Endothelial cell of umbilical vein (primary cell): ENCODE data around the gene PINK1. TPM values are rescaled to one million over a fixed set of nuclear protein-coding genes. Genes with fewer than 3 reads are reported as not detected.

Experiments used
- BruUV-seq: library from RNA; stranded (reverse); fragments of 400-500 nt; replicated peaks from 2 replicates; lab custom pipeline; 2021; lab: Mats Ljungman, UMichigan
- CTCF ChIA-PET: fragments of 300-600, 350-600 bp; sonication (Branson Sonifier 250); formaldehyde crosslinking; loops from one replicate; lab custom pipeline; 2021; ENCODE audit warnings: antibody characterized with exemption, inconsistent platforms; lab: Charles Lee
- POLR2A ChIA-PET: fragments of 300-600, 350-600 bp; sonication (Branson Sonifier 250); formaldehyde crosslinking; loops from one replicate; lab custom pipeline; 2021; ENCODE audit warnings: antibody characterized with exemption, inconsistent platforms; lab: Charles Lee
- DNase-seq: peaks from one replicate; pipeline ENCODE4 v3.0.0-alpha.2; 2011; ENCODE audit warnings: low read depth, low spot score
- FAIRE-seq: peaks from 2 replicates; lab custom pipeline; 2011; peaks lifted over from hg19 to GRCh38; lab: Jason Lieb, UNC
- H2AFZ ChIP-seq: 2 replicates; pipeline ENCODE4 v1.6.0; 2012; ENCODE audit warnings: low read depth, low read length, control low read depth, inconsistent platforms
- H3K27ac ChIP-seq: 2 replicates; pipeline ENCODE4 v1.5.1; 2011; ENCODE audit warnings: low read depth, mild to moderate bottlenecking, control low read depth, low read length, moderate library complexity; ENCODE audit not compliant: insufficient read depth
- H3K27me3 ChIP-seq, 2 experiments: 2 replicates each; pipeline versions ENCODE4 v1.6.0 to v1.6.1; 2011; ENCODE audit warnings: low read length in 2 of 2, mixed read lengths in 1 of 2; ENCODE audit not compliant: control insufficient read depth in 2 of 2, insufficient read depth in 2 of 2
- H3K36me3 ChIP-seq, 2 experiments: 2 replicates in 1 of 2; 3 replicates in 1 of 2; pipeline ENCODE4 v1.5.1; 2011; ENCODE audit warnings: low read length in 2 of 2, mild to moderate bottlenecking in 1 of 2, moderate library complexity in 1 of 2; ENCODE audit not compliant: control insufficient read depth in 2 of 2, insufficient read depth in 2 of 2; ENCODE audit errors: extremely low read depth in 1 of 2
- H3K4me1 ChIP-seq: 3 replicates; pipeline ENCODE4 v1.5.1; 2011; ENCODE audit warnings: mild to moderate bottlenecking, low read length; ENCODE audit not compliant: control insufficient read depth, insufficient read depth; ENCODE audit errors: extremely low read depth
- H3K4me2 ChIP-seq: 2 replicates; pipeline ENCODE4 v1.6.1; 2011; ENCODE audit warnings: low read length, control low read depth, mixed read lengths; ENCODE audit not compliant: insufficient read depth
- H3K4me3 ChIP-seq, 3 experiments: fragments of 200-600 bp in 1 of 3; sonication (generic), shearing (Covaris generic) in 1 of 3; replicated peaks in 1 of 3; 2 replicates each; pipeline ENCODE4 v1.5.1; 2011 to 2016; ENCODE audit warnings: control low read depth in 3 of 3, low read length in 3 of 3, mild to moderate bottlenecking in 2 of 3, inconsistent platforms in 1 of 3, low read depth in 1 of 3, moderate library complexity in 1 of 3; ENCODE audit not compliant: insufficient read depth in 1 of 3
- H3K79me2 ChIP-seq: 2 replicates; pipeline ENCODE4 v1.6.0; 2012; ENCODE audit warnings: low read length, inconsistent platforms; ENCODE audit not compliant: control insufficient read depth, insufficient read depth
- H3K9ac ChIP-seq: replicated peaks from 2 replicates; pipeline ENCODE3; 2011; ENCODE audit warnings: low read length, control low read depth; ENCODE audit not compliant: insufficient read depth; ENCODE audit errors: extremely low read depth
- H3K9me1 ChIP-seq: replicated peaks from 3 replicates; pipeline ENCODE4 v1.6.0; 2011; ENCODE audit warnings: mild to moderate bottlenecking, low read length; ENCODE audit not compliant: control insufficient read depth, insufficient read depth; ENCODE audit errors: extremely low read depth
- H3K9me3 ChIP-seq: replicated peaks from 2 replicates; pipeline ENCODE4 v1.5.1; 2012; ENCODE audit warnings: low read length, inconsistent platforms; ENCODE audit not compliant: control insufficient read depth, insufficient read depth
- H4K20me1 ChIP-seq: replicated peaks from 2 replicates; pipeline ENCODE3; 2011; ENCODE audit warnings: mild to moderate bottlenecking, low read length; ENCODE audit not compliant: control insufficient read depth, insufficient read depth; ENCODE audit errors: extremely low read depth
- EZH2 ChIP-seq: IDR thresholded peaks from 2 replicates; pipeline ENCODE4 v1.6.1; 2012; ENCODE audit warnings: borderline replicate concordance, low read depth, mild to moderate bottlenecking, moderate library complexity, low read length, inconsistent platforms; ENCODE audit not compliant: severe bottlenecking
- FOS ChIP-seq: IDR thresholded peaks from 2 replicates; pipeline ENCODE4 v1.6.1; 2011; ENCODE audit warnings: mild to moderate bottlenecking, low read length, moderate library complexity, borderline replicate concordance; ENCODE audit not compliant: insufficient read depth
- JUN ChIP-seq: IDR thresholded peaks from 2 replicates; pipeline ENCODE4 v1.6.1; 2011; ENCODE audit warnings: borderline replicate concordance, low read depth; ENCODE audit not compliant: insufficient read length, insufficient read depth
- POLR2A ChIP-seq: IDR thresholded peaks from 2 replicates; pipeline ENCODE4 v1.6.1; 2012; ENCODE audit warnings: low read depth, mild to moderate bottlenecking, control low read depth, low read length
- POLR2AphosphoS5 ChIP-seq: IDR thresholded peaks from 2 replicates; pipeline ENCODE4 v1.6.1; 2012; ENCODE audit warnings: low read depth, mild to moderate bottlenecking, control low read depth, low read length, moderate library complexity; ENCODE audit not compliant: insufficient read depth
- dilution Hi-C: fragments of 300-500 bp; cut with MboI; formaldehyde crosslinking; loops from one replicate; pipeline ENCODE4 v1.15.0; 2019; ENCODE audit warnings: low sequenced_read_pairs; ENCODE audit not compliant: extremely low pct_ligation_motif_present
- intact Hi-C: fragments of 100-400 bp; cut with micrococcal nuclease; formaldehyde crosslinking; loops from one replicate; pipeline ENCODE4 v1.10.0; 2022
- polyA plus RNA-seq, 4 experiments: library from polyadenylated mRNA; depleted of rRNA in 3 of 4; stranded (reverse) in 3 of 4; unstranded in 1 of 4; fragments of >200 nt; gene quantifications; 2 replicates each; pipeline versions ENCODE4 v1.2.1 to v1.2.3, GENCODE V29; 2011 to 2012; ENCODE audit warnings: missing spikeins in 1 of 4
- total RNA-seq: library from RNA; stranded (reverse); gene quantifications from 2 replicates; pipeline ENCODE4 v1.2.3, GENCODE V29; 2021
- TF ChIP-seq, protein P1 (sequence below), 2 donors: IDR thresholded peaks; 1 replicate in 1 of 2; 2 replicates in 1 of 2; pipeline ENCODE4 v1.5.1; 2011; ENCODE audit warnings: low read length in 2 of 2, mild to moderate bottlenecking in 2 of 2, moderate library complexity in 2 of 2, control low read depth in 1 of 2, inconsistent platforms in 1 of 2, low read depth in 1 of 2; ENCODE audit not compliant: insufficient read depth in 1 of 2; ENCODE audit errors: extremely low read depth in 1 of 2

The PINK1 gene
- total and polyA plus RNA-seq, 2 donors (not counting 3 experiments of a cell fraction or from before 2014, with no cell fraction given) = 27.3 to 27.9 TPM

DNA sequence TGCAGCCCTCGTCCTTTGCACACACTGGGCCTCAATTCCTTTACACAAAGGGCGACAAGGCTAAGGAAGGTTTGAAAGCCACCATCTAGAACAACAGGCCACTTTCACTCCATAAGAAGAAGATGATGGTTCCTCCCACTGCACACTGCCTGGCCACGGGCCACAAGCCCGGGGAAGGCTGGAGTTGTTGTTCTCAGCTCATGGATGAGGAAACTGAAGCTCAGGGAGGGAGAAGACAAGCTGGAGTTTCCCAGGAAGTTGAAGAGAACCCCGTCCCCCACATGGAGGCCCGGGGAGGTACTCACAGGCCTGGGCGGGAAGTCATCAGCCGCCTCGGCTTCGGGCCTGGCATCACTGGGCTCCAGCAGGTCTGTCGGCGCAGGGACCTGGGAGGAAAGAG is 52.5 kb downstream of the PINK1 start:
- Histone ChIP-seq H3K4me1 (peaks cover 7% of the 10 kb centered on the region), H2AFZ (peak overlapping the region; percentile 84), H3K9me1 (no peaks in the 10 kb centered on the region), H4K20me1 (no peaks in the 10 kb centered on the region), H3K27ac (no peak overlapping the region), H3K27me3 (no peaks in the 10 kb centered on the region), H3K9me3 (no peaks in the 10 kb centered on the region), H3K9ac (no peak overlapping the region), H3K4me3 (no peak overlapping the region), H3K36me3 (no peaks in the 10 kb centered on the region), H3K79me2 (no peaks in the 10 kb centered on the region), H3K4me2 (no peak overlapping the region)
- no TSS peak for BruUV-seq
- dilution Hi-C loops (no loop called here), intact Hi-C loops (no loop called here)
- POLR2A ChIA-PET = no interaction called here
- DNase-seq (no peak), FAIRE-seq (no peak)
- TF ChIP-seq EZH2 (no peak), POLR2A (no peak), JUN (no peak), FOS (no peak), POLR2AphosphoS5 (no peak)
- TF ChIP-seq, protein P1, sequence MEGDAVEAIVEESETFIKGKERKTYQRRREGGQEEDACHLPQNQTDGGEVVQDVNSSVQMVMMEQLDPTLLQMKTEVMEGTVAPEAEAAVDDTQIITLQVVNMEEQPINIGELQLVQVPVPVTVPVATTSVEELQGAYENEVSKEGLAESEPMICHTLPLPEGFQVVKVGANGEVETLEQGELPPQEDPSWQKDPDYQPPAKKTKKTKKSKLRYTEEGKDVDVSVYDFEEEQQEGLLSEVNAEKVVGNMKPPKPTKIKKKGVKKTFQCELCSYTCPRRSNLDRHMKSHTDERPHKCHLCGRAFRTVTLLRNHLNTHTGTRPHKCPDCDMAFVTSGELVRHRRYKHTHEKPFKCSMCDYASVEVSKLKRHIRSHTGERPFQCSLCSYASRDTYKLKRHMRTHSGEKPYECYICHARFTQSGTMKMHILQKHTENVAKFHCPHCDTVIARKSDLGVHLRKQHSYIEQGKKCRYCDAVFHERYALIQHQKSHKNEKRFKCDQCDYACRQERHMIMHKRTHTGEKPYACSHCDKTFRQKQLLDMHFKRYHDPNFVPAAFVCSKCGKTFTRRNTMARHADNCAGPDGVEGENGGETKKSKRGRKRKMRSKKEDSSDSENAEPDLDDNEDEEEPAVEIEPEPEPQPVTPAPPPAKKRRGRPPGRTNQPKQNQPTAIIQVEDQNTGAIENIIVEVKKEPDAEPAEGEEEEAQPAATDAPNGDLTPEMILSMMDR (IDR thresholded peaks at IDR 0.05; ENCODE audit: extremely low read depth in 1 of 2, insufficient read depth in 1 of 2, low read depth in 1 of 2, low read length in 2 of 2) = no peak
- CTCF ChIA-PET = interaction anchor here (0.5 kb wide), 1 partner anchor 94 kb away, joined by 5 read pairs; no protein-coding TSS in a partner anchor
